ENCODE measurements around the gene HSPA1B. TPM values are rescaled to one million over a fixed set of nuclear protein-coding genes. Genes with fewer than 3 reads are reported as not detected.

Gene HSPA1B
- polyA plus RNA-seq (2013) = 41.6 TPM

- 0% methylated on average over 38 of the region's 56 CpGs for WGBS (ENCODE audit: insufficient coverage)
- peak within 1 kb of the TSS; percentile 88 to 96 for H3K27ac ChIP-seq (ENCODE audit: insufficient read depth in 1 of 2, low read depth in 1 of 2, low read length in 2 of 2, poor library complexity in 1 of 2, severe bottlenecking in 2 of 2)
- ChIA-PET POLR2A (interaction anchor here (0.6 to 1.6 kb wide), 17 partner anchors 10 to 281 kb away, joined by 3 to 9 read pairs (median 5); partner anchors contain the start of genes ATP6V1G2, DDAH2, GPANK1 and HSPA1A), CTCF (interaction anchor here (0.7 to 2.2 kb wide), 8 partner anchors 13 to 276 kb away, joined by 3 to 10 read pairs (median 5); partner anchors contain the start of genes CLIC1, DDAH2 and LSM2)
- DNase-seq = peak; percentile 100
- peak within 1 kb of the TSS; percentile 72 to 94 (median 83) for H3K4me3 ChIP-seq (ENCODE audit: control insufficient read depth in 1 of 7, extremely low read depth in 1 of 7, insufficient read depth in 4 of 7, low read depth in 2 of 7, low read length in 6 of 7)
- no peaks in the 10 kb centered on the region for H3K9me3 ChIP-seq (ENCODE audit: control extremely low read depth in 1 of 5, control insufficient read depth in 4 of 5, insufficient read depth in 2 of 5, low read depth in 1 of 5, low read length in 4 of 5)
- H3K36me3 ChIP-seq (ENCODE audit: control insufficient read depth in 4 of 4, insufficient read depth in 4 of 4, low read length in 3 of 4) = no peaks in the 10 kb centered on the region
- peaks cover 19 to 58% (median 42%) of the 10 kb centered on the region in 4 experiments for H3K4me1 ChIP-seq (ENCODE audit: control extremely low read depth in 1 of 4, control insufficient read depth in 4 of 4, insufficient read depth in 4 of 4, low read length in 3 of 4)
- H3K27me3 ChIP-seq (replicated peaks in 2 of 5; ENCODE audit: control insufficient read depth in 4 of 5, insufficient read depth in 5 of 5, low read length in 4 of 5) = no peaks in the 10 kb centered on the region
Observed at GRCh38 chr6:31827286-31828079, at the start of gene HSPA1B. HSPA1B (plus strand) TSS chr6:31827738; CDS start chr6:31827951, 213 bp downstream.

- peaks cover 0 to 27% (median 17%) of the 10 kb centered on the region in 4 experiments for H3K4me1 ChIP-seq (ENCODE audit: control extremely low read depth in 1 of 4, control insufficient read depth in 4 of 4, insufficient read depth in 4 of 4, low read length in 3 of 4)
- ChIA-PET CTCF (interaction anchor here (1.1 to 2.6 kb wide), 9 partner anchors 8 to 63 kb away, joined by 3 to 9 read pairs (median 5); partner anchors contain the start of genes LY6G6D, MPIG6B, MSH5 and VARS1), POLR2A (no interaction called here)
- H3K9me3 ChIP-seq (ENCODE audit: control extremely low read depth in 1 of 5, control insufficient read depth in 4 of 5, insufficient read depth in 2 of 5, low read depth in 1 of 5, low read length in 4 of 5) = no peaks in the 10 kb centered on the region
- DNase-seq = no peak
- H3K27me3 ChIP-seq (replicated peaks in 2 of 5; ENCODE audit: control insufficient read depth in 4 of 5, insufficient read depth in 5 of 5, low read length in 4 of 5) = no peaks in the 10 kb centered on the region
- 96% methylated on average over 4 of the region's 5 CpGs for WGBS (ENCODE audit: insufficient coverage)
- H3K27ac ChIP-seq (ENCODE audit: insufficient read depth in 1 of 2, low read depth in 1 of 2, low read length in 2 of 2, poor library complexity in 1 of 2, severe bottlenecking in 2 of 2) = no peak overlapping the region
- H3K36me3 ChIP-seq (ENCODE audit: control insufficient read depth in 4 of 4, insufficient read depth in 4 of 4, low read length in 3 of 4) = peaks cover 2 to 53% (median 43%) of the 10 kb centered on the region in 4 experiments
- H3K4me3 ChIP-seq (ENCODE audit: control insufficient read depth in 1 of 7, extremely low read depth in 1 of 7, insufficient read depth in 4 of 7, low read depth in 2 of 7, low read length in 6 of 7) = no peak overlapping the region
Observed at GRCh38 chr6:31778193-31778592, 49.3 kb upstream of the HSPA1B start.

DNA sequence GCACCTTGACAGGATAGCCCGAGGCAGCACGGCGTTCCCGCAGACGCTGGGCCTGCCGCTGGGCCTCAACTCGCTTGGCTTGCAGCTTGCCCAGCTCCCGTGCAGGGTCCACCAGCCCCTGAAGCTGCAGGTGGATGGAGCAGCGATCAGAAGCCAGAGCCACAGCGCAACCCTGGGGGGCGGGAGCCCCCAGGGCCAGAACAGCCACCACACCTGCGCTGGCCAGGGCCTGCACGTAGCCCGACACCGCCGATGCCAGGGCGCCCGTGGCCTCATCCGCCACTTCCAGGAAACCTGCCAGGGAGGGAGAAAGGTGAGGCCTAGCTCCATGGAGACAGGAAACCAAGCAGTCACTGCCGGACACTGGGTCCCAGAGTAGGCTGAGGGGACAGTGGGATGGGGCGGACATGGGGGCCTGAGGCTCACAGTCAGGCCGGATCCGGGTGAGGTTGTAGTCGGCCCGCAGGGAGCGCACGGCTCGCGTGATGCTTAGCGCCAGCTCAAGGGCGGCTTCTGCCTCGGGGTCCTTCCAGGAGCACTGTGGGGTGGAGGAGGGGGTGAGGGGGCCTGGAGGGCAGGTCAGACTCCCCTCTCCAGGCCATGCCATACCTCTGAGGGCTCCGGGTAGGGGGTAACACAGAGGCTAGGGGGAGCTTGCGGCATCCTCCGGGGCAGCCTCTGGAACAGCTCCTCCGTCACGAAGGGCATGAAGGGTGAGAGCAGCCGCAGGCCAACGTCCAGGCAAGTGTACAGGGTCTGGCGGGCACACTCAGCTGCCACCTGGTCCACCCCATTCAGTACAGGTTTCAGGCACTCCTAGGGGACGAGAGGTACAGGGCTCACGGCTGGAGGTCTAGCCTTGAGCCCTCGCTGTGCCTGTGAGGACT lies 48.3 kb upstream of the HSPA1B start:
- ChIA-PET CTCF (interaction anchor here (0.7 to 2.6 kb wide), 8 partner anchors 10 to 61 kb away, joined by 3 to 9 read pairs (median 3); partner anchors contain the start of gene MPIG6B), POLR2A (no interaction called here)
- 98% methylated on average over 36 of the region's 43 CpGs for WGBS (ENCODE audit: insufficient coverage)
- Histone ChIP-seq H3K36me3 (ENCODE audit: control insufficient read depth in 4 of 4, insufficient read depth in 4 of 4, low read length in 3 of 4) (peaks cover 4 to 59% (median 50%) of the 10 kb centered on the region in 4 experiments), H3K4me1 (ENCODE audit: control extremely low read depth in 1 of 4, control insufficient read depth in 4 of 4, insufficient read depth in 4 of 4, low read length in 3 of 4) (peaks cover 0 to 27% (median 17%) of the 10 kb centered on the region in 4 experiments), H3K27me3 (replicated peaks in 2 of 5; ENCODE audit: control insufficient read depth in 4 of 5, insufficient read depth in 5 of 5, low read length in 4 of 5) (no peaks in the 10 kb centered on the region), H3K27ac (ENCODE audit: insufficient read depth in 1 of 2, low read depth in 1 of 2, low read length in 2 of 2, poor library complexity in 1 of 2, severe bottlenecking in 2 of 2) (no peak overlapping the region), H3K9me3 (ENCODE audit: control extremely low read depth in 1 of 5, control insufficient read depth in 4 of 5, insufficient read depth in 2 of 5, low read depth in 1 of 5, low read length in 4 of 5) (no peaks in the 10 kb centered on the region), H3K4me3 (ENCODE audit: control insufficient read depth in 1 of 7, extremely low read depth in 1 of 7, insufficient read depth in 4 of 7, low read depth in 2 of 7, low read length in 6 of 7) (no peak overlapping the region)
- DNase-seq = no peak

DNA sequence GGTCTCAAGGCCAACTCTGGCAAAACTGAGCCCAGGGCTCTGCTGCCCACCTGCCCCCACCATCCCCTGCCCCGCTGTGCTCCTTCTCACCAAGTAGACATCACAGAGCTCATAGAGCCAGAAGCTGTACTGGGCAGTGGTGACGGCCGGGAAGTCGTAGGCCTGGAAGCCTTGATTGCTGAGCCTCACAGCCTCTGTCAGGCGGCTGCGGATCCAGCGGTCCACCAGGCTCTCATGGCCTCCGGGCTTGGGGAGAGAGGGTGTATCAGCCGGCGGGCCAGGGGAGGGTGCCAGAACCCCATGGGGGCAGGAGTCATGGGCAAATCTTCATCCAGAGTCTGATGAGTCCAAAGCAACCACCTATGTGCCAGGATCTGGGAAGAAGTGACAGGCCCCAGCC lies 47.6 kb upstream of the HSPA1B start:
- peaks cover 8 to 66% (median 56%) of the 10 kb centered on the region in 4 experiments for H3K36me3 ChIP-seq (ENCODE audit: control insufficient read depth in 4 of 4, insufficient read depth in 4 of 4, low read length in 3 of 4)
- H3K9me3 ChIP-seq (ENCODE audit: control extremely low read depth in 1 of 5, control insufficient read depth in 4 of 5, insufficient read depth in 2 of 5, low read depth in 1 of 5, low read length in 4 of 5) = no peaks in the 10 kb centered on the region
- H3K27ac ChIP-seq (ENCODE audit: insufficient read depth in 1 of 2, low read depth in 1 of 2, low read length in 2 of 2, poor library complexity in 1 of 2, severe bottlenecking in 2 of 2) = no peak overlapping the region
- no peaks in the 10 kb centered on the region for H3K27me3 ChIP-seq (replicated peaks in 2 of 5; ENCODE audit: control insufficient read depth in 4 of 5, insufficient read depth in 5 of 5, low read length in 4 of 5)
- H3K4me1 ChIP-seq (ENCODE audit: control extremely low read depth in 1 of 4, control insufficient read depth in 4 of 4, insufficient read depth in 4 of 4, low read length in 3 of 4) = peaks cover 0 to 27% (median 17%) of the 10 kb centered on the region in 4 experiments
- DNase-seq = no peak
- WGBS (ENCODE audit: insufficient coverage) = 99% methylated on average over 9 of the region's 10 CpGs
- H3K4me3 ChIP-seq (ENCODE audit: control insufficient read depth in 1 of 7, extremely low read depth in 1 of 7, insufficient read depth in 4 of 7, low read depth in 2 of 7, low read length in 6 of 7) = no peak overlapping the region
- POLR2A ChIA-PET = no interaction called here
- CTCF ChIA-PET = interaction anchor here (0.7 to 2.6 kb wide), 5 partner anchors 10 to 54 kb away, joined by 3 to 9 read pairs (median 3); no protein-coding TSS in a partner anchor

- DNase-seq = no peak
- Histone ChIP-seq H3K9me3 (ENCODE audit: control extremely low read depth in 1 of 5, control insufficient read depth in 4 of 5, insufficient read depth in 2 of 5, low read depth in 1 of 5, low read length in 4 of 5) (no peaks in the 10 kb centered on the region), H3K4me3 (ENCODE audit: control insufficient read depth in 1 of 7, extremely low read depth in 1 of 7, insufficient read depth in 4 of 7, low read depth in 2 of 7, low read length in 6 of 7) (no peak overlapping the region), H3K36me3 (ENCODE audit: control insufficient read depth in 4 of 4, insufficient read depth in 4 of 4, low read length in 3 of 4) (peaks cover 9 to 73% (median 62%) of the 10 kb centered on the region in 4 experiments), H3K27ac (ENCODE audit: insufficient read depth in 1 of 2, low read depth in 1 of 2, low read length in 2 of 2, poor library complexity in 1 of 2, severe bottlenecking in 2 of 2) (no peak overlapping the region), H3K27me3 (replicated peaks in 2 of 5; ENCODE audit: control insufficient read depth in 4 of 5, insufficient read depth in 5 of 5, low read length in 4 of 5) (no peaks in the 10 kb centered on the region), H3K4me1 (ENCODE audit: control extremely low read depth in 1 of 4, control insufficient read depth in 4 of 4, insufficient read depth in 4 of 4, low read length in 3 of 4) (peaks cover 0 to 24% (median 17%) of the 10 kb centered on the region in 4 experiments)
- 97% methylated on average over 15 of the region's 20 CpGs for WGBS (ENCODE audit: insufficient coverage)
- POLR2A ChIA-PET = no interaction called here
- CTCF ChIA-PET = interaction anchor here (0.7 to 2.6 kb wide), 4 partner anchors 11 to 69 kb away, joined by 3 to 9 read pairs (median 3); no protein-coding TSS in a partner anchor
Observed at GRCh38 chr6:31780507-31781243, 46.9 kb upstream of the HSPA1B start.
